GM21619 (cell line): ENCODE measurements around the gene POLD3.
"Not testable (repeated sequence)": the region's sequence is repeated elsewhere in the genome, so short reads cannot be mapped to it uniquely, and the experiment has no call there.

Source experiments
- ATAC-seq: cut with Tn5 transposase; IDR thresholded peaks from one replicate; pipeline ENCODE4 v1.9.1; 2021; ENCODE audit not compliant: unreplicated experiment

The POLD3 gene

GRCh38 chr11:74581954-74582547 is 10.3 kb upstream of the POLD3 start:
- no peak for ATAC-seq

GRCh38 chr11:74583024-74583624 is 9.3 kb upstream of the POLD3 start:
- no peak for ATAC-seq

GRCh38 chr11:74590492-74590891 is 1.9 kb upstream of the POLD3 start:
- not testable (repeated sequence) for ATAC-seq

GRCh38 chr11:74592063-74592440 is 330 bp upstream of the POLD3 start:
- peak; percentile 5 for ATAC-seq

GRCh38 chr11:74593463-74593862 is 1.1 kb downstream of the POLD3 start:
- ATAC-seq: no peak

GRCh38 chr11:74602637-74603556 is 10.5 kb downstream of the POLD3 start:
- no peak for ATAC-seq

GRCh38 chr11:74603845-74604244 is 11.5 kb downstream of the POLD3 start:
- no peak for ATAC-seq

- no peak for ATAC-seq
Observed at GRCh38 chr11:74604311-74604710, 11.9 kb downstream of the POLD3 start.

GRCh38 chr11:74605403-74605802 is 13.0 kb downstream of the POLD3 start:
- ATAC-seq: no peak

- no peak for ATAC-seq
Observed at GRCh38 chr11:74608431-74608830, 16.0 kb downstream of the POLD3 start.

GRCh38 chr11:74611369-74611861 is 19.0 kb downstream of the POLD3 start:
- no peak for ATAC-seq

GRCh38 chr11:74612877-74613276 is 20.5 kb downstream of the POLD3 start:
- ATAC-seq: no peak

GRCh38 chr11:74615311-74615710 is 22.9 kb downstream of the POLD3 start:
- ATAC-seq: no peak

- no peak for ATAC-seq
Observed at GRCh38 chr11:74615988-74616387, 23.6 kb downstream of the POLD3 start.

GRCh38 chr11:74620531-74620930 is 28.1 kb downstream of the POLD3 start:
- ATAC-seq: no peak

GRCh38 chr11:74626130-74626529 is 33.7 kb downstream of the POLD3 start:
- no peak for ATAC-seq

GRCh38 chr11:74626604-74627003 is 34.2 kb downstream of the POLD3 start:
- ATAC-seq: no peak

- no peak for ATAC-seq
Observed at GRCh38 chr11:74627381-74627780, 35.0 kb downstream of the POLD3 start.

GRCh38 chr11:74630043-74630442 is 37.7 kb downstream of the POLD3 start:
- ATAC-seq: no peak

GRCh38 chr11:74633406-74634393 is 41.3 kb downstream of the POLD3 start:
- ATAC-seq: no peak

- no peak for ATAC-seq
Observed at GRCh38 chr11:74634537-74634936, 42.2 kb downstream of the POLD3 start.
